HG02610 (cell line): ENCODE results near the gene GPR15.
"Not testable (repeated sequence)": the region's sequence is repeated elsewhere in the genome, so short reads cannot be mapped to it uniquely, and the experiment has no call there.

Experiments used
- ATAC-seq: cut with Tn5 transposase; IDR thresholded peaks from one replicate; pipeline ENCODE4 v1.9.1; 2021; ENCODE audit warnings: mild to moderate bottlenecking, moderate library complexity; ENCODE audit not compliant: unreplicated experiment

GPR15 gene

DNA sequence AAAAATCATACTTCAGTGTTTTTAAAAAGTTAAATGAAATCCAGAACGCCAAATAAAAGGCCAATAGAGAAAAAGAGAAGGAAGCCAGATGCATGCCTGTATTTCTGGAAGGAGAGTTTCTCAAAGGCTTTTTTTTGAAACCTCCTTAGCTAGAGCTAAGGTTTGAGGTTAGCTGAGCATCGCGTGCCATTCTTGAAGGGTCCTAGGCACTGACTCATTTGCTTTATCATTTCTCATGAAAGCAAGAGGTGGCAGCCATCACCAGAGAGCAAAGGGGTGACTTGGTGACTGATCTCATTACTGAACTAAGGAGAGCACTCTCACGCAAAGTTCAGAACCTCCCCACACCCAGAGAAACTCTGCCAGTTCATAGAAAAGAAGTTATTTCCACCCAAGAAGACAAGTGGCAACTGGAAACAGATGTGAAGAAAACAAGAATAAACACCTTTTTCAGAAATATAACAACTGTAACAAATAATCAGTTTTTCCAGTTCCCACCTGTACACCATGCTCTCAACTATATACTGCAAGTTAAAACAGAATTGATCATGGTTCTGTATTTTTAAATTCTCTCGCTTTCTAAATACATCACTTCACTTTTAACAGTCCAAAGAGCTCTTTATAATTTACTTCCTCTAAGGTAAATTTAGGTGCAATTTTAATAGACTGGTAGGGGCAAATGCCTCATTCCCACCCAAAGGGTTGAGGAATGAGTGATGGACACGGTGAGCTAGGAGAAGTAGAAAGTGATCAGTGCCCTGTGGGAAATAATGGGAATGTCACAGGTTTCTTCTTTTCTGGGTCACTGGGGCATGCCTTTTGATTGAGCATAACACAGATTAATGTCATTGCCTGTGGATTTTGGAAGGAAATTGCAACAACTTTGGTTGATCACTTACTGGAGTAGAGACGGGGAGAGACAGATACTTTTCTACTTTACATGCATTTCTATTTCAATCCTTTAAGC, 24.7 kb downstream of the GPR15 start:
- peak; percentile 72 for ATAC-seq

DNA sequence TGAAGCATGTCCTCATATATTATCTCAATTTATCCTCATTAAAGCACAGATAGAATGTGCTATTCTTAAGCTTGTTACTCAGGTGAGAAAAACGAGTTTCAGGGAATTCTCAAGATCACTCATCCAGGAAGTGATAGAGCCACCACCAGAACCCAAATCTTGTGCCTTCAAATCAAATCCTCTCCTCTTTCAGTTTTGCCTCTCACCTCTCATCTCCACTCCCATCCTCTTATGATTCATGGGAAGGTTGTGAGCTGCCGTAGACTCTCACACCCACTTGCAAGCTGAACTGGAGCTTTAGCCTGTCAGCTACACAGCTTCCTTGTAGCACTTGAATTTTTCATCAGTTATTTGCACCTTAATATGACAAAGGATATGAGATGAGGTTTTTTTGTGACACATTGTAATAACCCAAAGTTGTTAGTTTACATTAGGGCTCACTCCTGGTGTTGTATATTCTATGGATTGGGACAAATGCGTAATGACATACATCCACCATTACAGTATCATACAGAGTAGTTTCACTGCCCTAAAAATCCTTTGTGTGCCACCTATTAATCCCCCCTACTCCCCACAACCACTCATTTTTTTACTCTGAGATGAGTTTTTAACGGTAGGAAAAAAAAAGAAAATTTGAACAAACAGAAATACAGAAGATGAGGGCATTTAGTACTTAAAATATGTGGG, 25.7 kb downstream of the GPR15 start:
- peak; percentile 32 for ATAC-seq

DNA sequence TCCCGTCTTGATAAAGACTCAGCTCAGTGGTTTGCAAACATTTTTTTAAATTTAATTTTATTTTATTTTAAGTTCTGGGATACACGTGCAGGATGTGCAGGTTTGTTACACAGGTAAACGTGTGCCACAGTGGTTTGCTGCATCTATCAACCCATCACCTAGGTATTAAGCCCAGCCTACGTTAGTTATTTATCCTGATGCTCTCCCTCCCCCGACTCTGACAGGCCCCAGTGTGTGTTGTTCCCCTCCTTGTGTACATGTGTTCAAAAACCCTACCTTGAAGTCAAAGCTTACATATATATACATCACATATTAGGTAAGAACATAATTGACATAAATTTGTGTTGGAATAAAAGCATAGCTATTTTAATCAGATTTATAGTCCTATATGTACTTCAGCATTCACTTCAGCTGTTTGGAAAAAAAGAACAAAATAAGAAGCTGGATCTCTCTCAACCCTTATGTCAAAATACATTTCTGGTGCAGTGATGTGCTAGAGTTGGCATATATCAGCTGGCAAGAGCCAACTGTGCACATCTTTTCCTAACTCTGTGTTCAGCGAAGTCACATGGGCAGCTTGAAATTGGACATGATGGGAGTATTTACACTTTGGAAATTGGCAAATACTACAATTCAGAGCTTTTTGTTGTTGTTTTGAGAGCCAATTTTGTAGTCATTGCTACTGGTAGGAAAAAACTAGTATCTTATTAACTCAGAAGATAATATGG, 26.5 kb downstream of the GPR15 start:
- ATAC-seq: no peak

DNA sequence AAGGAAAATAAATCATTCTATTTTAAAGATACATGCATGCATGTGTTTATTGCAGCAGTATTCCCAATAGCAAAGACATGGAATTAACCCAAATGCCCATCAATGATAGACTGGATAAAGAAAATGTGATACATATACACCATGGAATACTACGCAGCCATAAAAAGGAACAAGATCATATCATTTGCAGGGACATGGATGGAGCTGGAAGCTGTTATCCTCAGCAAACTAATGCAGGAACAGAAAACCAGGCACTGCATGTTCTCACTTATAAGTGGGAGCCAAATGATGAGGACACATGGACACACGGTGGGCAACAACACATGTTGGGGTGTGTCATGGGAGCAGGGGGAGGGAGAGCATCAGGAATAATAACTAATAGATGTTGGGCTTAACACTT, 28.0 kb downstream of the GPR15 start:
- ATAC-seq: not testable (repeated sequence)

DNA sequence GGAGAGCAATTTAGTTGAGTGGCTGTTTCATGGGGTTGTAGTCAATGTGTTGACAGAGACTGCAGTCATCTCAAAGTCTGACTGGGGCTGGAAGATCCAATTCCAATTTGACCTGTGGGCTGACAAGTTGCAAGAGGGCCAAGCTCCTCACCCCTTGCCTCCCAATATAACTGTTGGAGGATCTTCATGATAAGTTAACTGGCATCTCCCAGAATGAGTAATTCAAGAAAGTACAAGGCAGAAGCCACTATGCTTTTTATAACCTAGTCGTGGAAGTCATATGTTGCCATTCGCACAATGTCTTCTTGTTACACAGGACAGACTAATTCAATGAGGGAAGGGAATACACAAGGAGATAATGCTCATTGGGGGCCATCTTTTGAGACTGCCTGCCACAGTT, 29.1 kb downstream of the GPR15 start:
- ATAC-seq: no peak

DNA sequence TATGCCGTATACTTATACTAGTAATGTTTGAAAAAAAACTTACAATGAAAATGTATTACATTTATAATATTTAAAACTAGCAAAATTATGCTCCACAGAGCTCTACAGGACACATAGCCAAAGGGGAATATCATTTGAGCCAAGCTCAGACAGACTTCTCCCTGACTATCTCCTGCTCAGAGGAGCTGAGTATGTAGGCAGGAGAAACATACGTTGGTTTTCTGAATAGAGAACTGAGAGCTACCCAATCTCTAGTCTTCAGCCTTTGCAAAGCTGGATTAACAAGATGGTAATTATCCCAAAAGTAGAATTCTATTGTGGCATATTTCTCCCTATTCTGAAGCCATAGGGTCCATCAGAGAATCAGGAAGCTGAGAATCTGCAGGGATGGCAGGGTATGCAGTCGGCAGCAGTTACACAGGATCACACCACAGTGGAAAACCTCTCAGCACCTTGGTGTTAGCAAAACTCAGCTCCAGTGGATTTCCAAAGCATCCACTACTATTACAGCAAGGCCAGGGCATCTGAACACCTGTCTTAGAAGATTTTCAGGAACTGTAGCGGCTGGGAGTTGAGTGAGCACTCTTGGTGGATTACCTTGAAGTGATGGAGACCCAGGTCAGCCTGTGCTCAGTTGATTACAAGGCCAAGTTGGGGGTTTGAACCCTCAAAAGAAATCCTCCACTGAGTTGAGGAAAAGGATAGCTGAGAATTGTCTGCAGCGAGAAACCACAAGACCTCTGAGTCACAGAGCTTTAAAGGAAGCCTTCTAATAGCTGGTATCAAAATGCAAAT, 30.1 kb downstream of the GPR15 start:
- ATAC-seq: peak; percentile 9

DNA sequence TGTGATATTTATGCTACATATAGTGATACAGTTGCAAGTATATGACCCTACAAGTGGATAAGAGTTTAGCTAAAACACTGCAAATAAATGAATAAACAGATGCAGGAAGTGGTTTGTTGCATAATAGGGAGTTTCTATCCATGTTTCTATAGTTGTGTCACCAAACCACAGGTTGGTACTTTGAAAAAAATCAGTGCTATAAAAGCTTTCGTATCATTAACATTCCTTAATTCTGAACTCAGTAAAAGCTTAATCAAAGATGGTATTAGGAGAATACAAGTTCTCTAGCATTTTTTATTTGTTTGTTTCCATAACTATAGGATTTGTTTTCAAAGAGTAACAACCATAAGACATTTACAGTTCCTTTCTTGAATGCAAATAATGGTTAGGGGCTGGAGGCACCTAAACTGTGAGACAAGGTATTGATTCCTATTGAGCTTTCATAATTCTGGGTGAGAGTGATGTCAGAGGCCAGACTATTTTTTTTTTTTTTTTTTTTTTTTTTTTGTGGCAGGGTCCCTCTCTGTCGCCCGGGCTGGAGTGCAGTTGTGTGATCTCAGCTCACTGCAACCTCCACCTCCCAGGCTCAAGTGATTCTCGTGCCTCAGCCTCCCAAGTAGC, 32.0 kb downstream of the GPR15 start:
- ATAC-seq: peak; percentile 42

DNA sequence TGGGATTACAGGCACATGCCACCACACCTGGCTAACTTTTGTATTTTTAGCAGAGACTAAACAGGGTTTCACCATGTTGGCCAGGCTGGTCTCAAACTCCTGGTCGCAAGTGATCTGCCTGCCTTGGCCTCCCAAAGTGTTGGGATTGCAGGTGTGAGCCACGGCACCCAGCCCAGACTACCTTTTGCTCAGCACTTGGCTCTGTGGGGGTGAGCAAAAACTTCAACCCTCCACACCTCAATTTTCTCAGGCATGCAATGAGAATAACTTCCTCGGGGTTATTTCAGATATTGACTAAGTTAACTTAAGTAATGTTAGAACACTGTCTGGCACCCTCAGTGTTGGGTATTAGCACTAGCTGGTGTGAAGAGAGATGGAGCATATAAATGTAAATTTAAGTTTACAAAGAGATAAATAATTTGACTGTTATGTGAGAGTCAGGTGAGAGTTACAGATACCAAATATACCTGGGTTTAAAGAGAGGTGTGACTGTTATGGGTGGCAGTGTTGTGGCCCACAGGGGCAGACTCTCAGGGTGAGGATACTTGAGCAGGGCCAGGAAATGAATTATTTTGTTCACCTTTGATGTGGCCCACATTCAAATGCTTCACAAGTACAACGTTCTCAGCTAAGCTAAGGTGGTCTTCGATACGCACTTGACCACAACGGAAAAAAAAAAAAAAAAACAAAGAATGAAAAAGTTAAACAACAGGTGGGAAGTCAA, 32.7 kb downstream of the GPR15 start:
- ATAC-seq: peak; percentile 17

DNA sequence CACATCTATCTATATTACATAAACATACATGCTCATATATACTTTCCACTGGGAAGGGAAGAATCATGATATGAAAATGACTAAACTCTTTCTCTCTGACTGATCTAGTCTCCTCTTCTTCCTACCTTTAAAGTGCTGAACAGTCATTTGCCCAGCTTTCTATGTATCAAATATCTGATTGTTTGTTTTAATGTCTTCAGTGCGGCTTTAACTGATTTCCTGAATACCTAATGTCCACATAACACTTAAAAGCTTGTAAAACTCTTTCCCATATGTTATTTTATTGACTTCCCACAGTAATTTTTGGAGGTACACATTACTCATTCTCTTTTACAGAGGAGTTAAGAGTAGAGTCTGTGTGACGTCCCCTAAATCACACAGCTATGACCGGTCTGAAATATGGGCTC, 33.5 kb downstream of the GPR15 start:
- peak; percentile 26 for ATAC-seq

DNA sequence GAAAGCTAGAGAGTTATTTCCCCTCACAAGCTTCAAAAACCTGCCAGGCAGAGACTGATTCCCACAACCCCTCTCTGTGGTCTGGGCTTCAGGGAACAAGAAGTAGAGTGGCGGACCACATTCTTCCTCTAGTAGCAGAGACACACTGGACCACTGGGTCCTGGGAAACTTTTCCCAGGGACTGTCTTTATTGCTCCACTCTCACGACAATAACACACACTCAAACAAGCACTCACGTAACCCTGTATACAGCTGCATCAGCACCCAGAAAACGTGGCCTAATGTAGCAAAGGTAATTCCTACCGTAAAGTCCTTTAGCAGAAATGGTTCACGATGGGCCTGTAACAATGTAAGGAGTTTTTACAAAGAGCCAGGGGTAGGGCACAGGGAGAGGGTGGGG, 34.1 kb downstream of the GPR15 start:
- peak; percentile 21 for ATAC-seq

DNA sequence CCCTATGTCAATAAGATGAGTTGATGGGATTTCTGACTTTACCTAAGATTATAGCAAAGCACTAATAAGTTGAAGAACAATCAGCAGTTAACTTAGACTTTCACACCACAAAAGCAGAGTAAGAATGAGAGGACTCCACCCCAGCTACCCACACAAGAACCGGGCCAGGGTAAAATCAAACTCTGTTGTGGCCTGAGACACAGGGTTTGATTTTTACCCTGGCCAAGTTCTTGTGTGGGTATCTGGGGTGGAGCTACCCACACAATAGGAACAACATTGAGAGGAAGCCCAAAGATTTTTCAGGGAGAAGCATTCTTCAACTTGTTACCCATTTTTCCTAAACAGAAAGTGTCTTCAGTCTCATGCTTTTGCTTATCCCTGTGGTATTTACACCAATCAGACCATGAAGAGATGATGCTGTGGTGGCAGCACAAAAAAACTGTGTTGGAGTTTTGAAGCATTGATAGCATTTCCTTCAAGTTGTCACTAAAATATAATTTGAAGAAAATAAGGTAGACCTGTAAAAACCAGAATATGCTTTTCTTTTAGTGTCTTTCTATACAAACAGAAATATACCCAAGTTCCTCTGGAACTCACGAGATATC, 36.0 kb downstream of the GPR15 start:
- ATAC-seq: peak; percentile 36

DNA sequence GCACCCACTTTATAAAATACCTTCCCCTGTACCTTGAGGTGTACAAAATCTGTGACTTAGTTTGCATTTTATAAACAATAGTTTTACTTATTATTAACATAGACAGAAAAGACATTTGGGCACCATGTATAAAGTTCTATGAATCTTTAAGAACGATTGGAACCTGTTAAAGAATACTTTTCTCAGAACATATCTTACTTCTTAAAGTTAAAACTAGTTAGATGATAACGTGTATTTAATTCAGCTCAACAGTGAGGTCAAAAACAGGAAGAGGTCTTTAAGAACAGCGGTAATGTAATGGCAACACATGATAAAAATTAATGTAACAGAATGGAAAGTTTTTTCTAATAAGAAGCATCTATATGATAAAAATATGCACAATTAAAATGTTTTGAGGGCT, 36.6 kb downstream of the GPR15 start:
- no peak for ATAC-seq

DNA sequence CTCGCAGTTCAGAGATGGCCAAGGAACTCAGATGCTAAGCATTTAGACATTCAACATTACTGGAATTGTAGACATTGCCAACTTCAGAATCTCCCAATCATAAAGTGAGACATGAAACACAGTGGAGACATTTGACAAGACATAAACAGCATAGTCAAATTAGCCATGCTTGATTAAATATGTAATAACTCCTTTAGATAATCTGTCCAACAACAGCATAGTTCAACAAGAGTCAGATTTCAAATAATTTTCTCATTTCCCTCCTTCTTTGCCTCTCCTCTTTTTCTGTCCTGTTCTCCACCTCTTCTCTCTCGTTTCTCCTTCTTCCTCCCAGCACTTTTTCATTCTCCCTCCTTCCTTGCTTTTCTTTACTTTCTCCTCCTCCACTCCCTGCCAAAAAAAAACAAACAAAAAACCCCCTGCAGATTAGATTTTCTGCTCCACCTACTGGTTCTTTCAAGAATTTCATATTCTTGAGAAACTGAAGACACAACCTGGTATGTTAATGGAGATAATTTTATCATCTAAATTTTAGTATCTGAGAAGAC, 41.5 kb downstream of the GPR15 start:
- peak; percentile 66 for ATAC-seq

DNA sequence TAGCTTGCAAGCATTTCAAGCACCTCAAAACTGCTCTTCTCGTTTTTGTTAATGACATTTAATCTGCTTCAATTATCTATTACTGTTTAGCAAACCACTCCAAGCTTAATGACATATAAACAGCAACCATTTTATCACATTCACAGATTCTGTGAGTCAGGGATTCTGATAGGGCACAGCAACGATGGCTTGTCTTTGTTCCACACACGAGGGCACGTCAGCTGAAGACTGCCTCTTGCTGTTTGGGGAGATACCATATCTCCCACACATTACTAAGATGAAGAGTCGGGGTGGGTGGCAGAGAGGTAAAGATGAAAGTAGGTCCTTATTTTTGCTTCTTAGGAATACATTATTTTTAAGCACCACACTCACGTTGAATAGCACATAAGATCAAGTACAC, 42.4 kb downstream of the GPR15 start:
- no peak for ATAC-seq

DNA sequence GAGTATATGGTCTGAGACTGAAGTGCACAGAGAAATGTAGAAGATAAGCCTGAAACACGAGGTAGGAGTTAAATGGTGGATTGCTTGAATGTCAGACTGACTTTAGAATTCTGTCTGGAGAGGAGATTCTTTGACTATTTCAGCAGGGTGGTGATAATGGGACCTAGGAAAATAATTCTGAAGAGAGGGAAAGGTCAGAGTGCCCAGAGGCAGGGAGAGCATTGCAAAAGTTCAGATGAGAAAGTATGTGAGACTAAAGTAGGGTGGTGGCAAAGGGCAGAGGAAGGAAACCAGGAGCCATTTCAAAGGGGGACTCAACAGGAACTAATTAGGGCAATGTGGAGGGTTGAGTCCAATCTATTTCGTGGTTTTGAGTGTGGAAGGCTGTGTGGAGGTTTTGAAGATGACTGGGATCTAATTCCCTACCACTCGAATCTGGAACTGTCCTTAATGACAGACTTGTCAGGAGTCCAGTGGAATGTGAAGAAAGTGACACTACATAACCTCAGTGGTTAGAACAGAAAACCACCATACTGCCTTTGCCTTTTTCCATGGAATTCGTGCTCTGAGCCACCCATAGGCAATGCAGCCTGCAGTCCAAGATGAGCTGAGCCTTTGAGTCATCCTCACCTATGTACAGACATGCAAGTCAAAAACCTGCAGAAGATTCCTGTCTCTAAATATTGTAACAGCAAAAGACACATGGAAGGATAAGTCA, 45.6 kb downstream of the GPR15 start:
- no peak for ATAC-seq

DNA sequence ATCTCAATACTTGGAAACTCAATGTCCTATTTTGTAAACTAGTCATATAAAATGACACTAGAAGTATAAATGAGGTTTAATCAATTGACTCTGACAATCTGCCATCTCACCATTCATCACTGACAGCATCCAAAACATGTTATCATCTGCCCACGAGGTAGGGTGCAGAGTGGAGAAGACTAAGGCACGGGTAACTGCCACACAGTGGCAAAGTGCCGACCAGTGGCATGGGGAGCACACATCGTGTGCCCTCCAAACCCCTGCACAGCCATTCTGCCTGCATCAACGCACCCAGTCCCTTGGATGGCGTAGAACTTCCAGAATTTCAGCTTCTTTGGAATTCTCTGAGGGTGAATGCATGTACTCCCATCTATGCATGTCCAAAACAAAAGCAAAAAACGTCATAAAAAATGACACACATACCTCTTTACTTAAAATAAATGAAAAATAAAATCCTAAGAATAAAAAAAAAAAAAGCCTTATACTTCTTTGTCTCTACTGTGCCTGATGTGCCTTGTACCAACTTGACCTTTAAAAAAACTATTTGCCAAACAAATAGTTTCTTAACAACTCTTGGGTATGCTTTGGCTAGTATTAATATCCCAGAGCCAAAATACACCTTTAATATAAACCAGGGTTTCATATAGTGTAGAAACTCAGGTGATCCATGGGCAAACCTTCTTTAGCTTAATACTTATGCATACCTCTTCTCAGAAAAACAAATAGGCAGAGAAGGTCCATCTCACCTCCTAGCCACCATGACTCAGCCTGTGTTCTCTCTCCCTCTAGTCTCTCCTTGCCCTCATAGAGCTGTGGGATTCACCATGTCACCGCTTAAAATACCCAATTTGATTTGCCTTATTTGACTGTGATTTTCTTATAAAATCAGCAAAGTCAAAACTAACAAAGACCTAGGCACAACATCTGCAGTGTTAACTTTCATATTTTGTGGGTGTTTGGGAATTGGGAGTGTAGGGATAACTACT, 48.9 kb downstream of the GPR15 start:
- no peak for ATAC-seq

DNA sequence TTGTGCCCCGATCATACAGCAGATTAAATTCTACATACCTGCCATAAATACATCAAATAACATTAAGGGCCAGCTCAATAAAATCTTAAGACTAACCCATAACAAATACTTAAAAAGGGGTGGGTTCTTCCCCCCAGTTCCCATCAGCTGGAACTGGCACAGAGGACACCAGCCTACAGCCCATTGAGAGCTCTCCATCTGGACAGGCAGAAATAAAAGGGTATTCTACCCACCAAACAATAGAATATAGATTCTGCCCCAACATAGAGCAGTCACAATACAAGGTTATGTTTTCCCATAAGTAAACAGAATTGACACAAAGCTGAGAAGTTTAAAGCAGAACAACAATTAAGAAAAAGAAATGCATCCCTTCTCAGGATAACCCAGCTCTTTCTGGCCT, 49.7 kb downstream of the GPR15 start:
- no peak for ATAC-seq
